ENCODE results near the gene PPP1R3D. TPM values are rescaled to one million over a fixed set of nuclear protein-coding genes. Genes with fewer than 3 reads are reported as not detected.
"Not testable (repeated sequence)": the region's sequence is repeated elsewhere in the genome, so short reads cannot be mapped to it uniquely, and the experiment has no call there.

The PPP1R3D gene
- 12.1 and 12.7 TPM in 2 replicates for total RNA-seq (2014; rRNA removed; shearing (Covaris generic); ENCODE audit: low replicate concordance)

GRCh38 chr20:59940129-59940955, at the start of gene PPP1R3D, which contains the start of gene FAM217B:
TSS of gene PPP1R3D (minus strand) at chr20:59940305. CDS start at chr20:59939931, 374 bp downstream.
TSS of gene FAM217B (plus strand) at chr20:59940389. CDS start at chr20:59943944, 3,555 bp downstream.
- in situ Hi-C loops (cut with HindIII; ENCODE audit: low pct_unique_long_range_greater_than_20kb, low sequenced_read_pairs): no loop called here
- DNase-seq (ENCODE audit: low read depth): peak; percentile 97

DNA sequence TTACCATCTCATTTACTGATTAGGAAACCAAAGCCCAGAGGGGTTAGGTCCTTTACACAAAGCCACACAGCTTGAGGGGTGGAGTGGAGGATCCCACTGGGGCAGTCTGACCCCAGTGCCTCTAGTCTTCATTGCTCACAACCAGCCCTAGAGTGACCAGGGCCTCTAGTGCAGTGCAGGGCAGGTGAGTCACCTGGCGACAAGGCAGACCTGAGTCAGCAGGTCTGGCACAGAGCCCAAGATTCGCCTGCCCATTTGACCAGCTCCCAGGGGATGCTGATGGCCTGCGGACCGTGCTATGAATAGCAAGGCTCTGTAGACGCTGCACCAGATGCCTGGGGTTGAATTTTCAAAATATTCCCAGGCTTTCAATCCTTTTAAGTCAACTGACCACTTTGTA, 48.0 kb upstream of the PPP1R3D start:
- peak; percentile 83 for DNase-seq (ENCODE audit: low read depth)
- in situ Hi-C loops (cut with HindIII; ENCODE audit: low pct_unique_long_range_greater_than_20kb, low sequenced_read_pairs): no loop called here

GRCh38 chr20:59987135-59987534, 47.0 kb upstream of the PPP1R3D start:
- peak; percentile 43 for DNase-seq (ENCODE audit: low read depth)
- in situ Hi-C loops (cut with HindIII; ENCODE audit: low pct_unique_long_range_greater_than_20kb, low sequenced_read_pairs): no loop called here

DNA sequence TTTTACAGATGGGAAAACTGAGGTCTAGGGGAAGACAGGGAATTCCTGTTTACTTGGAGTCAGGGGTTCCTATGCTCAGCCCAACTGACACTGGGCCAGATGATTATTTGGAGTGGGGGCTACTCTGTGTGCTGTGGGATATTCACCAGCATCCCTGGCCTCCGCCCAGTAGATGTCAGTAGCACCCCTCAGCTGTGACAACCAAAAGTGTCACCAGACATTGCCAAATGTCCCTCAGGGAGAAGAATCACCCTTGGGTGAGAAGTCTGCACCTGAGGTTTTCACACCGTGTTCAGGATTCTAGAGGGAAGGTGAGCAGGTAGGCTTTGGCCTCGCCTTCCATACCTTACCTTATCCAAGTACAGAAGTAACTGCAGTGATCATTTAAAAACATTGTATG, 45.8 kb upstream of the PPP1R3D start:
- in situ Hi-C loops (cut with HindIII; ENCODE audit: low pct_unique_long_range_greater_than_20kb, low sequenced_read_pairs): no loop called here
- peak; percentile 14 for DNase-seq (ENCODE audit: low read depth)

DNA sequence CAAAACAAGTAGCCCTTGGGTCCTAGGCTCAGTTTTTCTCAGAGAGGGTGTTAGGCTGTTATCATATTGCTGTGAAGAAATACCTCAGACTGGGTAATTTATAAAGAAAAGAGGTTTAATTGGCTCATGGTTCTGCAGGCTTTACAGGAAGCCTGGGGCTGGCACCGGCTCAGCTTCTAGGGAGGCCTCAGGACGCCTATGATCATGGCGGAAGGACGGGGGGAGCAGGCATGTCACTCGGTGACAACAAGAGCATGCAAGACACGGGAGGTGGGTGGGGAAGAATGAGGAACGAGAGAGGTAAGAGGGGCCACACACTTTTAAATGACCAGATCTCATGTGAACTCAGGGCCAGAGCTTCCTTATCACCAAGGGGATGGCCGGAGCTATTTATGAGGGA, 45.1 kb upstream of the PPP1R3D start:
- in situ Hi-C loops (cut with HindIII; ENCODE audit: low pct_unique_long_range_greater_than_20kb, low sequenced_read_pairs): no loop called here
- no peak for DNase-seq (ENCODE audit: low read depth)

DNA sequence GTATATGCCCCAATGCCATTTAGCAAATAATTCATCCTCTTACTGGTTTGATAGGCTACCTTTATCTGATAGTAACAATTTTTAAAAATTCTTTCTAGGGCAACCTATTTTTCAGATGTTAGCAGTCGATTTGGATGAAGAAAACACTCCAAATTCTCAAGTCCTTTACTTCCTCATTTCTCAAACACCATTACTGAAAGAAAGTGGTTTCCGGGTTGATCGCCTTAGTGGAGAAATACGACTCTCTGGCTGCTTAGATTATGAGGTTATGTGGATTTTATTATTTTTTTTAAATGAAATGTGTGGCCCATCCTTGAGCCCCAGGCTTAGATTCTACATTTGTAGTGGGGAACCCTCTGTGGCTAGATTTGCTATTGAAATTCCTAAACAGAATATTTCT, 44.4 kb upstream of the PPP1R3D start:
- DNase-seq (ENCODE audit: low read depth): no peak
- in situ Hi-C loops (cut with HindIII; ENCODE audit: low pct_unique_long_range_greater_than_20kb, low sequenced_read_pairs): no loop called here

GRCh38 chr20:59983076-59983475, 43.0 kb upstream of the PPP1R3D start:
- no peak for DNase-seq (ENCODE audit: low read depth)
- in situ Hi-C loops (cut with HindIII; ENCODE audit: low pct_unique_long_range_greater_than_20kb, low sequenced_read_pairs): no loop called here

- in situ Hi-C loops (cut with HindIII; ENCODE audit: low pct_unique_long_range_greater_than_20kb, low sequenced_read_pairs): no loop called here
- no peak for DNase-seq (ENCODE audit: low read depth)
Measured at GRCh38 chr20:59977086-59977485, 37.0 kb upstream of the PPP1R3D start.

GRCh38 chr20:59976156-59976782, 36.2 kb upstream of the PPP1R3D start:
- in situ Hi-C loops (cut with HindIII; ENCODE audit: low pct_unique_long_range_greater_than_20kb, low sequenced_read_pairs): no loop called here

DNA sequence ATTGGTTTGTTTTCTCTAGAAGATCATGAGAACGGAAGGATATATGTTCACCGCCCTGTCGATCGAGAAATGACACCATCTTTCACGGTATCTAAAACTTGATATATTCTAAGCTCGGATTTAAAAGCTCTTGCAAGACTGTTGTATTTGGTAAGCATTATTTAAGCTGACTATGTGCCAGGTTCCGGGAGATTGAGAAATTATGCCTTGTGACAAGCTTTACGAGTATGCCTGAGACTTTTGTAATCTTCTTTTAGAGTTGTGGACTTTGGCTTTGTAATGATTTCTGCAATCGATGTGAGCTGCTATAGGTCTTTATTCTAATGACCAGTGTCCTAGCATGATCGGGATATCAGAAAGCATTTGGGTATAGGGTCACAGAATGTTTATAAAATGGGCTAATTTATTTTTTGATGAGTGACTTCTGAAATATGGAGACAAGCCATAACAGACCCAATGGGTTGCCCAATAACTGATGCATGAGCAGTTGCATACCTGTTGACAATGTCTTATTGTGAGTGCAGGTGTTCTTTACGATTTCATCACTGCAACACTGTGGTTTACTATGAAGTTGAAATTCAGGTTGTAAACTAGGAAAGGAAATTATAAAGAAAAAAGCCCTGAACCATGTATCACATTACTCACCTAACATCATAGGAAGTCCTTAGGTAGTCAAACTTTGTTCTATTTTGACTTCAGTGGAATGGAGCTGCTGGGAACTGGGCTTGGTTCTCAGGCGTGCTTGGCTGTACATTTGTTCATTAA, 32.1 kb upstream of the PPP1R3D start:
- in situ Hi-C loops (cut with HindIII; ENCODE audit: low pct_unique_long_range_greater_than_20kb, low sequenced_read_pairs): no loop called here
- DNase-seq (ENCODE audit: low read depth): no peak

More at GRCh38 chr20:59976156-59976782, 36.2 kb upstream of the PPP1R3D start:
- DNase-seq (ENCODE audit: low read depth): no peak

DNA sequence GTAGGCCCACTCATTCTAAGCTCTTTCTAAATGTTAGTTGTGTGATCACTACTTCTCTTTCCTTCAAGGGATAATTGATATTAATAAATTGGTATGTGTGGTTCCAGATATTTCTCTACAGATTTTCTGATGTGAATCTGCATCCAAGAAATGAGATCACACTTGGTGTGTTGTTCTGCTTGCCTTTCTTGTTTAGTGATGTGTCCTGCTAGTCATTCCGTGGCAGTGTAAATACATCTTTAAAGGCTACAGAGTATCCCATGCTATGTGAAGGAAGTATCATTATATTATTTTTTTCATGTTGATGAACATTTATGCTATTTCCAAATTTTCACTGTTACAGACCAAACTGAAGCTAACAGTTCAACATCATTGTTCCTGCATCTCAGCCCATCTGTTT, 31.3 kb upstream of the PPP1R3D start:
- DNase-seq (ENCODE audit: low read depth): no peak
- in situ Hi-C loops (cut with HindIII; ENCODE audit: low pct_unique_long_range_greater_than_20kb, low sequenced_read_pairs): no loop called here

GRCh38 chr20:59966428-59966827, 26.3 kb upstream of the PPP1R3D start:
- in situ Hi-C loops (cut with HindIII; ENCODE audit: low pct_unique_long_range_greater_than_20kb, low sequenced_read_pairs): no loop called here
- DNase-seq (ENCODE audit: low read depth): no peak

- DNase-seq (ENCODE audit: low read depth): no peak
- in situ Hi-C loops (cut with HindIII; ENCODE audit: low pct_unique_long_range_greater_than_20kb, low sequenced_read_pairs): no loop called here
Measured at GRCh38 chr20:59962155-59962554, 22.1 kb upstream of the PPP1R3D start.

DNA sequence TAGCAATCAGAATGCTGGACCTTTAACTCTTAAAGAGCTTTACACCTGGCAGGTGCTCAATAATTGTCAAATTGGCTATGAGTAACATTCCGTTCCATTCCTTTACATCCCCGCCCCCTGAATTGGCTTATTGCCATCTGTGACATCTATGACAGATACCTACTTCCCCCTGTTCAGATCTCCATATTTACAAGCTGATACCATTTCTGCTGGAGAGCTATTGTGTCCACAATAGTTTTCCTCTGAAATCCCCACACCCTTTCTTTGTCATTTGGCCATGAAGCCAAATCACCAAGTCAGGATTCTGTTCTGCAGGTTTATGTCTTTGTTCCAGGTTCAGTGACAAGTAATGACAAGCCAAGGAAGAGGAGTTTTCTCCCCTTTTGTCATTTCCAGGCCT, 21.3 kb upstream of the PPP1R3D start:
- DNase-seq (ENCODE audit: low read depth): no peak
- in situ Hi-C loops (cut with HindIII; ENCODE audit: low pct_unique_long_range_greater_than_20kb, low sequenced_read_pairs): no loop called here

GRCh38 chr20:59958626-59959025, 18.5 kb upstream of the PPP1R3D start:
- in situ Hi-C loops (cut with HindIII; ENCODE audit: low pct_unique_long_range_greater_than_20kb, low sequenced_read_pairs): no loop called here
- no peak for DNase-seq (ENCODE audit: low read depth)

GRCh38 chr20:59958123-59958522, 18.0 kb upstream of the PPP1R3D start, which contains the start of gene CDH26:
TSS of gene CDH26 (plus strand) at chr20:59958423. CDS start at chr20:59958727, 304 bp downstream.
- in situ Hi-C loops (cut with HindIII; ENCODE audit: low pct_unique_long_range_greater_than_20kb, low sequenced_read_pairs): no loop called here
- no peak for DNase-seq (ENCODE audit: low read depth)

GRCh38 chr20:59957568-59957967, 17.5 kb upstream of the PPP1R3D start:
- in situ Hi-C loops (cut with HindIII; ENCODE audit: low pct_unique_long_range_greater_than_20kb, low sequenced_read_pairs); DNase-seq (ENCODE audit: low read depth): not testable (repeated sequence)

- in situ Hi-C loops (cut with HindIII; ENCODE audit: low pct_unique_long_range_greater_than_20kb, low sequenced_read_pairs): no loop called here
Measured at GRCh38 chr20:59955131-59955796, 15.2 kb upstream of the PPP1R3D start.

More at GRCh38 chr20:59955131-59955796, 15.2 kb upstream of the PPP1R3D start:
- DNase-seq (ENCODE audit: low read depth): peak; percentile 45

Data from Caki2 (cell line).